ENCODE results near the gene STEAP1B.
"Not testable (repeated sequence)": the region's sequence is repeated elsewhere in the genome, so short reads cannot be mapped to it uniquely, and the experiment has no call there.

STEAP1B gene

DNA sequence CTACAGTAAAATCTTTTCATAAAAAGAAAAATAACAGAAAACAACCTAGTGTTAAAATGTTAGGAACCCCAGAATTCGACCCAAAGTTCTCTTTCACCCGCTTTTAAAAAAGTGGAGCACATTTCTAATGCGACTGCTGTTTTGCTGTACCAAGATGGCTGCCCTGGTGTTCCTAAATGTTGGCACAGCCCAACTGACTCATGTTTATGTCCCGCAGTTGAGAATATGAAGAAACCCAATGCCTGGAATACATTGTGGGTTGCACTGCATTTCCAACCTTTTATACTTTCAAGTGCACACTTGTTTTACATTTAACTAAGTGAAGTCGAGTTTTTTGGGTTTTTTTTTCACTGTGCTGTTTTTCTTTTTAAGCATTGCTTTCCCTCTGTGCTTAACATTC is 944 bp downstream of the STEAP1B start:
- DNase-seq (ENCODE audit: low read depth in 1 of 2, low spot score in 1 of 2): no peak

- not testable (repeated sequence) for DNase-seq (ENCODE audit: low read depth in 1 of 2, low spot score in 1 of 2)
These were observed 3.1 kb downstream of the STEAP1B start for GRCh38 chr7:22496912-22497311.

DNA sequence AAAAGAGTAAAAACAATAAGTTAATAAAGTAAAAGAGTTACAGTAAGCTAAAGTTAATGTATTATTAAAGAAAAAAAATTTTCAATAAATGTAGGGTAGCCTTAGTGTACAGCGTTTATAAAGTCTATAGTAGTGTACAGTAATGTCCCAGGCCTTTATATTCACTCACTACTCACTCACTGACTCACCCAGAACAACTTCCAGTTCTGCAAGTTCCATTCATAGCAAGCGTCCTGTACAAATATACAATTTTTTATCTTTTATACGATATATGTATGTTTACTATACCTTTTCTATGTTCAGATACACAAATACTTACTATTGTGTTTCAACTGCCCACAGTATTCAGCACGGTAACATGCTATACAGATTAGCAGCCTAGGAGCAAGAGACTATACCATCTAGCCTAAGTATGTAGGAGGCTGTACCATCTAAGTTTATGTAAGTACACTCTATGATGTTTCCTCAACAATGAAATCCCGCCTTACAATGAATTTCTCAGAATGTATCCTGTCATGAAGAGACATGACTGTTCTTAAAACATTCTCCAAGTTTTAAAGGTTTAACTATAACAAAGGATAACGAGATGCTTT is 3.6 kb downstream of the STEAP1B start:
- DNase-seq (ENCODE audit: low read depth in 1 of 2, low spot score in 1 of 2): not testable (repeated sequence)

DNA sequence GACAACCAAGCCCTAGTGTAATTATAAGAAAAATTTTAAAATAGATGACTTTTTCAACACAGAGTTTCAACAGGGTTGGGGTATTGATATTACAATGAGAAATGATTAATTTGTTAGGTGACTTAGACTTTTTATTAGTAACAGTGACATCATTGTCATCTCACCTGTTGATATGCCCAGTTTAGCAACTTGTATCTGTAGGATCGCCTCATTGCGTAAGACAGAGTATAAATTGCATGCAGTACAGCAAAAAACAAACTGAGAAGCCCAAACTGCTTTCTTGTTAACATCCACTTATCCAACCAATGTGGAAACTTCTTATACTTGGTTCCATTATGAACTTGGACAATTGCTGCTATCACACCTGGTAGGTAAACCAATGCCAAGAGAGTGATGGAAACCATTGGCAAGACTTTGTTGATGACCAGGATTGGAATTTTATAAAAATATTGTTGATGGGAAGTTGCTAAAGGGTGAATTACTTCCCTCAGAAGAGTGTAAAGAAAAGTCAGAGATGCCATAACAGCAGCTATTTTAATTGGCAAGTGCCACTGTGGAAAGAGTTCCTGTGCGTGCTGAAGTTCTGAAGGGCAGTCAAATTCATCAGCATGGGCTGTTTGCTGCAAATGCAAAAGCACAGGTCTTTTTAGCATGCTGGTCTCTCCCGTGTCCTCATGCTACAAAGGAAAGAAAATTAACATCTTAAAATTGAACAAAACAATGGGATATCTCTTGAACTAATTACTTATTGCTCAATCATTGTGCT is 6.6 kb downstream of the STEAP1B start:
- DNase-seq (ENCODE audit: low read depth in 1 of 2, low spot score in 1 of 2): not testable (repeated sequence)

GRCh38 chr7:22488643-22489462 is 11.1 kb downstream of the STEAP1B start:
- peak; percentile 16 to 25 for DNase-seq (ENCODE audit: low read depth in 1 of 2, low spot score in 1 of 2)

DNA sequence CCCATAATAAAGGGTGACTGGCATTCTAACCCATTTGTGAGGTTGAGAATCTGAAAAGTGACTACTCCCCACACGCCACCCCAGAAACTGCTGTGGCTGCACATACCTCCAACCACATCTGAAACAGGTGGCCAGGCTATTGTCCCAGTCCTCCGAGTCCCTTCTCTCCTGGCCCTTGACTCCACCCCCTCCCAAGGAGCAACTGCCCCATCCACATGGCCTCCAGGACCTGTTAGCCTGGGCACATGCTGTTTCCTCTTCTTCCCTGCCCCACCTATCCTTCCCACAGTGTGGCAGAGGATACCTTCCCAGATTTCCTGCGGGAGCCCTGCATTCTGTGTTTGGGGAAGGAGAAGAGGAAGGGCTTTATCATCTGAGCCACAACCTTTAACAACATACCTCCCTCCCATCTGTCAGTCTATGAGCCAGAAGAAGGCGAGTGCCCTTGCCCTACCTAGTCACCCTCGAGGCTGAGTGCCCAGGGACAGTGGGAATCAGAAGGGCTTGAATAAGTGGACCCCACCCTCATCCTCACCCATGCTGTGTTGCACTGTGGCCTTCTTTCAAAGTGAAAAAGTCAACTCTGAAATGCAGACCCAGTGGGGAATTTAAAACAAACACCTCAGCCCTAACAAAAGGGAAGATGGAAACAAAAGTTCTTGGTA is 11.9 kb downstream of the STEAP1B start:
- no peak for DNase-seq (ENCODE audit: low read depth in 1 of 2, low spot score in 1 of 2)

DNA sequence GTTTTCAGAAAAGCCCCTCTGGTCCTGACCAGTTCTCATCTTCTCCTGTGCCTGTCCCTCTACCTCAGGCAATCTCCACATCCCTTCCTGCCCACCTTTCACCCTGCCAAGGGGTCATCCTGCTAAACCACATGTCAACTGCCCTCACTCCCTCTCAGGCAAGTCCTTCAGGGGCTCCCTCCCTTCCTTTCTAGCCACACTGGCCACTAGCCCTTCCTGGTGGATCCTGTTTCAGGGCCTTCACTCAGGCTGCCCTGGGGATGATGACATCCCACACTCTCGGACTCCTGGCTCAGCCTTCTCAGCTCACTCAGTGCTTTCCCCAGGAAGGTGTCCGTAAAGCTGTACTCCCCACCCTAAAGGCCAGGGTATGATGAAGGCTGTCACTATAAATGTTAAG is 13.4 kb downstream of the STEAP1B start:
- DNase-seq (ENCODE audit: low read depth in 1 of 2, low spot score in 1 of 2): no peak

- DNase-seq (ENCODE audit: low read depth in 1 of 2, low spot score in 1 of 2): no peak
These were observed 14.8 kb downstream of the STEAP1B start for GRCh38 chr7:22485189-22485588.

DNA sequence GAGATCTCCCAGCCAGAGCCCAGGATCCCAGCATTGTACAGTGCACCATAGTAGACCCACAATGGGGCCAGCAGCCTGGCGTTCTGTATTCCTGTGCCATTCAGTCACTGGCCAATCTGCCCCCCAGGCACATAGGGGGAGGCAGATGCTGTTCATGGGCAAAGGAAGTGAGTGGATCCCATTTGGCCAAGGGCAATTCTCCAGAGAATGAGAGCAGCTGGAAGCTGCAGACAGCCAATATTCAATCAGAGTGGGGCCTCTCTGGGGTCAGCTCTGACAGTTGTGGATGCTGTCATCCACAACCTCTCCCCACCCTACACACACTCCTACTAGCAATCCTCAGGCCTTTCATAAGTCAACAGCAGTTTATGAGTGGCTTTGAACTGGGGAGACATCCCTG is 17.5 kb downstream of the STEAP1B start:
- DNase-seq (ENCODE audit: low read depth in 1 of 2, low spot score in 1 of 2): no peak

GRCh38 chr7:22481726-22482125 is 18.3 kb downstream of the STEAP1B start:
- no peak for DNase-seq (ENCODE audit: low read depth in 1 of 2, low spot score in 1 of 2)

GRCh38 chr7:22480523-22481075 is 19.4 kb downstream of the STEAP1B start:
- DNase-seq (ENCODE audit: low read depth in 1 of 2, low spot score in 1 of 2): no peak

- no peak for DNase-seq (ENCODE audit: low read depth in 1 of 2, low spot score in 1 of 2)
These were observed 22.0 kb downstream of the STEAP1B start for GRCh38 chr7:22477876-22478450.

DNA sequence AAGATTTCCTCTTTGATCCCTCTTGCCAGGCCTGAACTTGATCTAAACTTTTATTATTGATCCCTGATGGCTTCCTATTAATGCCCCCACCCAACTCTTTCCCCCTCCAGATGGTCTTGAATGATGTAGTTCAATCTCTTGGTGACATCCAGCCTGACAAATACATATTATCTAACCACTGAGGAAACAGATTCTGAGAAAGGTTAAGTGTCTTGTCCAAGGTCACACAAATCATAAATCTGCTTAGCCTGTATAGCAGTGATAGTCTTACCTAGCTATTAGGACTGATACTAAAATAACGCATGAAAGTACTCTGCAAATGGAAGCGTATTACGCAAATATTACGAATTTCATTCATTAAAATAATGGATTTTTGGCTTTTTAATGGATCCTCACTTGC is 22.7 kb downstream of the STEAP1B start:
- no peak for DNase-seq (ENCODE audit: low read depth in 1 of 2, low spot score in 1 of 2)

GRCh38 chr7:22476824-22477223 is 23.2 kb downstream of the STEAP1B start:
- no peak for DNase-seq (ENCODE audit: low read depth in 1 of 2, low spot score in 1 of 2)

DNA sequence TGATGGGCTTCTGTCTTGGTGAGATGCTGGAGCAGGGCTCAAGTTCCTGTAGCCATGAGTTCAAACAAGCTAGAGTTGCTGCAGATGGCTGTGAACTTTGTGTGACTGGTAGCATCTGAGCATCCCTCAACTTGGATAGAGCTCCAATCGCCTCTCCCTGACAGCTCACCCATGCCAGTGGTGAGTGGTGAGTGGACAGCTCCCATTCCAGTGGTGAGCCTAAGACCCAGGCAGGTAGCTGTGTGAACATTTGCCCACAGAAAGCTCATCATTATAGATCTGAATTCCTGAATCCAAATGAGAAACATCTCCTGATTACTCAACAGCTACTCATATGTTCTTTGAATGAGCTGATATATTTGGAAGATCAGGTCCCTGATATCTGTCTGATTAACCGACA is 25.3 kb downstream of the STEAP1B start:
- DNase-seq (ENCODE audit: low read depth in 1 of 2, low spot score in 1 of 2): no peak

DNA sequence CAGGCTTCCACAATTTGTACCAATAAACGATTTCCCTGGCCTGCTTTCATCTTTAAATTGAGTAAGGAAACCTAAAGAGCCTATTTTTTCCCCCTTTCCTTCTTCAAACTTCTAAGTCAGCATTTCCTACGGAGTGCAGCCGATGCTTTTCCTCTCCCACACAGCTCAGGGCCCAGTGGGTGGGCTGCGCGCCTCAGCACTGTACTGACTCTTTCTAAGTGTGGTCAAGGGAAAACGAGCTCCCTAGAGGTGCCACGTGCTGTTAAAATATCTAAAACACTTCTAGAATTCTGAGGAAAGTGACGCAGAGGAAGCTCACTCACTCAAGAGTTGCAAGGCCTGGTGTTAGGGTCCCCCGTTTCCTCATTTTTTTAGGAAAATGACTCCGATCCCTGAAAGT is 29.0 kb downstream of the STEAP1B start:
- no peak for DNase-seq (ENCODE audit: low read depth in 1 of 2, low spot score in 1 of 2)

DNA sequence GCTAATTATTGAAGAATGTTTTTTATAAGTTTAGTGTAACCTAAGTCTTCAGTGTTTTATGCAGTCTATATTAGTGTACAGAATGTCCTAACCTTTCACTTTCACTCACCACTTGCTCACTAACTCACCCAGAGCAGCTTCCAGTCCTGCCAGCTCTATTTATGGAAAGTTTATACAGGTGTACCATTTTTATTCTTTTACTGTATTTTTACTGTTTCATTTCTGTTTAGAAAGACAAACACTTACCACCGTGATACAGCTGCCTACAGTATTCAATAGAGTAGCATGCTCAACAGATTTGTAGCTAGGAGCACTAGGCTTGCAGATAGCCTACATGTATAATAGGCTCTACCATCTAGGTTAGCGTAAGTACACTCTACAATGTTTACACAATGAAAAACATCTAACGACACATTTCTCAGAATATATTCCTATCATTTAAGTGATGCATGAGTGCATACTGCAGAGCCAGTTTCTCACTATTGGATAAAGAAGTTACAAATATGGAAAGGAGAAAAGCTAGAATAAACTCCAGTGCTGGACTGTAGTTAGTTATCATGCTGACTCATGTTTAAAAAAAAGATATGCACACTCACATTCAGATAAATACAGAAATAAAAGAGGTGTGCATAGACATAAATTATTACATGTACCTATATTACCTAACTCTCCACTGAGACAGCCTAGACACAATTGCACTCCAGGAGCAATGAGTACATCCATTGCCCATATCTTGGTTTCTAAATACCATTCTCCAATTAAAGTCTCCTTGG is 30.4 kb downstream of the STEAP1B start:
- DNase-seq (ENCODE audit: low read depth in 1 of 2, low spot score in 1 of 2): no peak

DNA sequence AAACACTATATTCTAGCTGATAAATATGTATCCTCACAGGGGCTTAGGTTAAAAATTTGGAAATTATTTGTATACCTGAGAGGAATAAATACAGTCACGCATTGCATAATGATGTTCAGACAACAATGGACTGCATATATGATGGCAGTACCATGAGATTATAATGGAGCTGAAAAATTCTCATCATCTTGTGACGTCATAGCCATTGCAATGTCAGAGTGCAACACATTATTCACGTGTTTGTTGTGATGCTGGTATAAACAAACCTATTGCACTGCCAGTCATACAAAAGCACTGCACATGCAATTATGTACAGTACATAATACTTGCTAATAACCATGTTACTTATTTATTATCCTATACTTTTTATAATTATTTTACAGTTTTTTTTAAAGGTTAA is 31.4 kb downstream of the STEAP1B start:
- no peak for DNase-seq (ENCODE audit: low read depth in 1 of 2, low spot score in 1 of 2)

GRCh38 chr7:22464299-22464698 is 35.7 kb downstream of the STEAP1B start:
- no peak for DNase-seq (ENCODE audit: low read depth in 1 of 2, low spot score in 1 of 2)

- DNase-seq (ENCODE audit: low read depth in 1 of 2, low spot score in 1 of 2): no peak
These were observed 39.5 kb downstream of the STEAP1B start for GRCh38 chr7:22460363-22460988.

Measured in activated T-helper 1 cell treated with anti-CD3 and anti-CD28 coated beads, Interleukin-2, amount 50 U/mL, for 16 hours (primary cell).